ENCODE data around the gene SUPT5H. TPM values are rescaled to one million over a fixed set of nuclear protein-coding genes. Genes with fewer than 3 reads are reported as not detected.

The SUPT5H gene
- total RNA-seq, 4 donors from 2014 or later = 39.5 to 80.3 (median 67.7) TPM

DNA sequence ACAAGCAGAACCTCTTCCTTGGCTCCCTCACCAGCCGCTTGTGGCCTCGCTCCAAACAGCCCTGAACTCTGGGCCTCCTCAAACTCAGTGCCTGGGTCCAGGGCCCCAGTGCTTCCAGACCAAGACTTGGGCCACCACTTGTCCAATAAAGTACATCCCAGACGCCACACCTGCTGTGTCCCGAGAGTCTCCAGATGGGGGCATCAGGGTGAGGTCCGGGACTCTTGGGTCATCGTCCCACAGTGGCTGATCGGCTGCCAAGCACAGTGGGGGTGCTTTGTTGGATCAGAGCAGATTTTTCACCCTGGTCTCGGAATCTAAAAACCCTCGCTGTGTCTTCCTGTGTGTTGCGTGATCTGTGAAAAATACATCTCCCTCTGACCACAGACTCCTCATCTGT, 44.4 kb downstream of the SUPT5H start:
- 70 to 73% methylated on average over 2 to 8 of the region's 10 CpGs for WGBS, 2 donors
- Histone ChIP-seq H3K4me1 (no peaks in the 10 kb centered on the region), H3K27me3 (no peaks in the 10 kb centered on the region), H3K36me3 (peaks cover 20 to 76% (median 24%) of the 10 kb centered on the region in 3 donors), H3K4me3 (no peak overlapping the region), H3K9me3 (no peaks in the 10 kb centered on the region), H3K27ac (no peak overlapping the region)
- intact Hi-C loops (cut with DNase I) = no loop called here
- DNase-seq = no peak
- TF ChIP-seq POLR2A (IDR thresholded peaks at IDR 0.05) = no peak
- TF ChIP-seq, protein P1, sequence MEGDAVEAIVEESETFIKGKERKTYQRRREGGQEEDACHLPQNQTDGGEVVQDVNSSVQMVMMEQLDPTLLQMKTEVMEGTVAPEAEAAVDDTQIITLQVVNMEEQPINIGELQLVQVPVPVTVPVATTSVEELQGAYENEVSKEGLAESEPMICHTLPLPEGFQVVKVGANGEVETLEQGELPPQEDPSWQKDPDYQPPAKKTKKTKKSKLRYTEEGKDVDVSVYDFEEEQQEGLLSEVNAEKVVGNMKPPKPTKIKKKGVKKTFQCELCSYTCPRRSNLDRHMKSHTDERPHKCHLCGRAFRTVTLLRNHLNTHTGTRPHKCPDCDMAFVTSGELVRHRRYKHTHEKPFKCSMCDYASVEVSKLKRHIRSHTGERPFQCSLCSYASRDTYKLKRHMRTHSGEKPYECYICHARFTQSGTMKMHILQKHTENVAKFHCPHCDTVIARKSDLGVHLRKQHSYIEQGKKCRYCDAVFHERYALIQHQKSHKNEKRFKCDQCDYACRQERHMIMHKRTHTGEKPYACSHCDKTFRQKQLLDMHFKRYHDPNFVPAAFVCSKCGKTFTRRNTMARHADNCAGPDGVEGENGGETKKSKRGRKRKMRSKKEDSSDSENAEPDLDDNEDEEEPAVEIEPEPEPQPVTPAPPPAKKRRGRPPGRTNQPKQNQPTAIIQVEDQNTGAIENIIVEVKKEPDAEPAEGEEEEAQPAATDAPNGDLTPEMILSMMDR (IDR thresholded peaks at IDR 0.05) = no peak

DNA sequence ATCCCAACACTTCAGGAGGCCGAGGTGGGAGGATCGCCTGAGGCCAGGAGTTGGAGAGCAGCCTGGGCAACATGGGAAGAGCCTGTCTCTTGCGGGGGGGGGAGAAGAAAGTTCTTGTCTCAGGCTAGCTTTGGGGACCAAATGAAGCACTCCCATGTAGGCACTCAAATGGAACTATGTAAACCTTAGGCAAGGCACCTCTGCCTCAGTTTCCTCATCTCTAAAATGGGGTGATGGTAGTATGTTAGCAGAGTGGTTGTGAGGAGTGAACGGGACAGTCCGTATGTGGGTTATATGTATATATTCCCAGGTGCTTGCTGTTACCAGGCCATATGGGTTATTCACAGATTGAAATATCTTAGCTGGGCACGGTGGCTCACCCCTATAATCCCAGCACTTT, 46.8 kb downstream of the SUPT5H start:
- TF ChIP-seq, protein P1 (IDR thresholded peaks at IDR 0.05) = no peak
- TF ChIP-seq POLR2A (IDR thresholded peaks at IDR 0.05) = no peak
- no peak for DNase-seq
- 89% methylated on average over 3 to 6 of the region's 6 CpGs for WGBS, 2 donors
- Histone ChIP-seq H3K27ac (no peak overlapping the region), H3K27me3 (peaks cover 0 to 19% (median 4%) of the 10 kb centered on the region in 4 donors), H3K4me1 (no peaks in the 10 kb centered on the region), H3K9me3 (no peaks in the 10 kb centered on the region), H3K36me3 (peaks cover 12 to 51% (median 24%) of the 10 kb centered on the region in 3 donors), H3K4me3 (no peak overlapping the region)
- intact Hi-C loops (cut with DNase I) = no loop called here

GRCh38 chr19:39492788-39493187, 47.4 kb downstream of the SUPT5H start:
- intact Hi-C loops (cut with DNase I) = no loop called here
- Histone ChIP-seq H3K36me3 (peaks cover 12 to 46% (median 24%) of the 10 kb centered on the region in 3 donors), H3K27me3 (peaks cover 0 to 24% (median 6%) of the 10 kb centered on the region in 4 donors), H3K27ac (no peak overlapping the region), H3K9me3 (no peaks in the 10 kb centered on the region), H3K4me1 (peaks cover 2 to 3% (median 2%) of the 10 kb centered on the region in 3 donors), H3K4me3 (no peak overlapping the region)
- TF ChIP-seq, protein P1 (IDR thresholded peaks at IDR 0.05) = no peak
- no peak for TF ChIP-seq POLR2A (IDR thresholded peaks at IDR 0.05)
- DNase-seq = no peak
- 74 to 80% methylated on average over 3 of the region's 3 CpGs for WGBS, 2 donors

GRCh38 chr19:39494661-39495060, 49.3 kb downstream of the SUPT5H start:
- intact Hi-C loops (cut with DNase I) = no loop called here
- no peak for DNase-seq
- H3K27ac ChIP-seq = no peak overlapping the region
- H3K36me3 ChIP-seq = peaks cover 4 to 27% (median 6%) of the 10 kb centered on the region in 3 donors
- H3K9me3 ChIP-seq = no peaks in the 10 kb centered on the region
- WGBS, 2 donors = 81% methylated on average over 5 of the region's 5 CpGs
- TF ChIP-seq POLR2A (IDR thresholded peaks at IDR 0.05) = no peak
- TF ChIP-seq, protein P1 (IDR thresholded peaks at IDR 0.05) = no peak
- peaks cover 5 to 43% (median 22%) of the 10 kb centered on the region in 4 donors for H3K27me3 ChIP-seq
- H3K4me3 ChIP-seq = no peak overlapping the region
- H3K4me1 ChIP-seq = peaks cover 15 to 20% (median 17%) of the 10 kb centered on the region in 3 donors

DNA sequence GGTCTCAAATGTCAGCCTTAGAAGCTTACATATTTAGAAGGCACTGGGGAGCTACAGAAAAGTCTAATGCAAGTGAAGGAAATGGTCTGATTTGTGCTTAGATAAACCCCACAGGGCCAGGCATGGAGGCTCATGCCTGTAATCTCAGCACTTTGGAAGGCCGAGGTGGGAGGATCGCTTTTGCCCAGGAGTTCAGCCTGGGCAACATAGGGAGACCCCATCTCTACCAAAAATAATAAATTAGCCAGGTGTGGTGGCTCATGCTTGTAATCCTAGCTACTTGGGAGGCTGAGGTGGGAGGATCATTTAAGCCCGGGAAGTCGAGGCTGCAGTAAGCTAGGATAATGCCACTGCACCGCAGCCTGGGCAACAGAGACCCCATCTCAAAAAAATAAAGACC, 50.7 kb downstream of the SUPT5H start:
- intact Hi-C loops (cut with DNase I) = no loop called here
- peaks cover 5 to 57% (median 23%) of the 10 kb centered on the region in 4 donors for H3K27me3 ChIP-seq
- no peaks in the 10 kb centered on the region for H3K9me3 ChIP-seq
- no peak for DNase-seq
- H3K36me3 ChIP-seq = peaks cover 0 to 13% (median 0%) of the 10 kb centered on the region in 3 donors
- WGBS, 2 donors = 83 to 88% methylated on average over 3 to 5 of the region's 5 CpGs
- no peak overlapping the region for H3K27ac ChIP-seq
- peaks cover 15 to 20% (median 17%) of the 10 kb centered on the region in 3 donors for H3K4me1 ChIP-seq
- TF ChIP-seq, protein P1 (IDR thresholded peaks at IDR 0.05) = no peak
- no peak for TF ChIP-seq POLR2A (IDR thresholded peaks at IDR 0.05)
- H3K4me3 ChIP-seq = no peak overlapping the region

Data from esophagus squamous epithelium (tissue), 5 donors.